ENCODE results near the gene GPR42.
"Not testable (repeated sequence)": the region's sequence is repeated elsewhere in the genome, so short reads cannot be mapped to it uniquely, and the experiment has no call there.

Gene GPR42

DNA sequence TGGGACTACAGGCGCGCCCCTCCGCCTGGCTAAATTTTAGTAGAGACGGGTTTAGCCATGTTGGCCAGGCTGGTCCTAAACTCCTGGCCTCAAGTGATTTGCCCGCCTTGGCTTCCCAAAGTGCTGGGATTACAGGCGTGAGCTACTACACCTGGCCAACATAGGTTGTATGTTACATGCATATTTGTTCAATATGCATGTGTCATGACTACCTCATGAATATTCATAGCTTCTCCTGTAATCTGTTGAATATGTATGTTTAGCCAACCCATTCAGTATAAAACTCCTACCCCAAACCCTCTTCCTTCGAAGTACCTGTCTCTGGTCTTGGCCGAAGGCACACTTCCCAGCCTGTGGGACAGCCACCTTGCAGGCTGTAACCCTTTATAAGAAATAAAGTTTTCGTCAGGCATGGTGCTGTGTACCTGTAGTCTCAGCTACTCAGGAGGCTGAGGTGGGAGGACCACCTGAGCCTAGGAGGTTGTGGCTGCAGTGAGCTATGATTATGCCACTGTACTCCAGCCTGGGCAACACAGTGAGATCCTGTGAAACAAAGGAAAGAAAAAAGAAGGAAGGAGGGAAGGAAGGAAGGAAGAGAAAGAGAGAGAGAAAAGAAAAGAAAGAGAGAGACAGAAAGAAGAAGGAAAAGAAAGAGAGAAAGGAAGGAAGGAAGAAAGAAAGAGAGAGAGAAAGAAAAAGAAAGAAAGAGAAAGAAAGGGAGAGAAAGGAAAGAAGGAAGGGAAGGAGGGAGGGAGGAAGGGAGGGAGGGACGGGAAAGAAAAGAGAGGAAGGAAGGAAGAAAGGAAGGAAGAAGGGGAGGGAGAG lies 29.3 kb downstream of the GPR42 start:
- Histone ChIP-seq H3K27me3 (ENCODE audit: control insufficient read depth, insufficient read depth, low read length) (no peaks in the 10 kb centered on the region), H3K4me3 (ENCODE audit: low read depth, low read length) (no peak overlapping the region), H3K9ac (ENCODE audit: low read depth, low read length) (no peak overlapping the region), H3K4me1 (ENCODE audit: control insufficient read depth, insufficient read depth, low read length) (no peaks in the 10 kb centered on the region), H3K36me3 (ENCODE audit: control insufficient read depth, insufficient read depth, low read length) (no peaks in the 10 kb centered on the region), H3K27ac (ENCODE audit: low read depth, low read length) (no peak overlapping the region), H3K9me3 (ENCODE audit: control insufficient read depth, insufficient read depth, low read length) (no peaks in the 10 kb centered on the region)

- H3K36me3 ChIP-seq (ENCODE audit: control insufficient read depth, insufficient read depth, low read length): no peaks in the 10 kb centered on the region
- H3K9me3 ChIP-seq (ENCODE audit: control insufficient read depth, insufficient read depth, low read length): no peaks in the 10 kb centered on the region
- H3K27ac ChIP-seq (ENCODE audit: low read depth, low read length): no peak overlapping the region
- no peaks in the 10 kb centered on the region for H3K27me3 ChIP-seq (ENCODE audit: control insufficient read depth, insufficient read depth, low read length)
- no peak overlapping the region for H3K4me3 ChIP-seq (ENCODE audit: low read depth, low read length)
- no peaks in the 10 kb centered on the region for H3K4me1 ChIP-seq (ENCODE audit: control insufficient read depth, insufficient read depth, low read length)
- H3K9ac ChIP-seq (ENCODE audit: low read depth, low read length): no peak overlapping the region
Observed at GRCh38 chr19:35400773-35401100, 29.9 kb downstream of the GPR42 start.

GRCh38 chr19:35401416-35401815 lies 30.5 kb downstream of the GPR42 start:
- not testable (repeated sequence) for H3K36me3 ChIP-seq (ENCODE audit: control insufficient read depth, insufficient read depth, low read length); H3K4me1 ChIP-seq (ENCODE audit: control insufficient read depth, insufficient read depth, low read length); H3K9me3 ChIP-seq (ENCODE audit: control insufficient read depth, insufficient read depth, low read length); H3K4me3 ChIP-seq (ENCODE audit: low read depth, low read length); H3K27ac ChIP-seq (ENCODE audit: low read depth, low read length); H3K9ac ChIP-seq (ENCODE audit: low read depth, low read length); H3K27me3 ChIP-seq (ENCODE audit: control insufficient read depth, insufficient read depth, low read length)

DNA sequence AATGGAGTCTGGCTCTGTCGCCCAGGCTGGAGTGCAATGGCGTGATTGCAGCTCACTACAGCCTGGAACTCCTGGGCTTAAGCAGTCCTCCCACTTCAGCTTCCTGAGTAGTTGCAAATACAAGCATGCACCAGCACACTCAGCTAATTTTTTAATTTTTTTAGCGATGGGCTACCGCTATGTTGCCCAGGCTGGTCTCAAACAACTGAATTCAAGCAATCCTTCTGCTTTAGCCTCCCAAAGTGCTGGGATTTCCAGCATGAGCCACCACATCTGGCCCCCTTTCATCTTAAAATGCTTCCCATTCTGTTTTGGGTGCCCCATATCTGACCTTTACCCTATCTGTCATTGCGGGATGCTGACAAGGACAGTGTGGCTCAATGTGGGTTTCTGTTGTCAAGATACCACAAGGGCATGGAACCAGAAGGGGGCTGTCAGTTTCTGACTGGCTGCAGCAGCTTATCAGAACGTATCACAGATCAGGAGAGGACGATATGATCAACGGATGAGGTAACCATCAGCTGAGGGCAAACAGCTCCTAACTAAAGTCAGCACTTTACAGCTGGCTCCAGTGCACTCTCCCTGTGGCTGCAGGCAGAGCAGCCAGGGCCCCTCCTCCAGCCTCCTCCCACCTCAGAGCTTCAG lies 32.4 kb downstream of the GPR42 start:
- Histone ChIP-seq H3K27ac (ENCODE audit: low read depth, low read length) (no peak overlapping the region), H3K9ac (ENCODE audit: low read depth, low read length) (no peak overlapping the region), H3K9me3 (ENCODE audit: control insufficient read depth, insufficient read depth, low read length) (no peaks in the 10 kb centered on the region), H3K4me1 (ENCODE audit: control insufficient read depth, insufficient read depth, low read length) (no peaks in the 10 kb centered on the region), H3K36me3 (ENCODE audit: control insufficient read depth, insufficient read depth, low read length) (no peaks in the 10 kb centered on the region), H3K27me3 (ENCODE audit: control insufficient read depth, insufficient read depth, low read length) (no peaks in the 10 kb centered on the region), H3K4me3 (ENCODE audit: low read depth, low read length) (no peak overlapping the region)

- no peak overlapping the region for H3K9ac ChIP-seq (ENCODE audit: low read depth, low read length)
- no peaks in the 10 kb centered on the region for H3K27me3 ChIP-seq (ENCODE audit: control insufficient read depth, insufficient read depth, low read length)
- H3K9me3 ChIP-seq (ENCODE audit: control insufficient read depth, insufficient read depth, low read length): no peaks in the 10 kb centered on the region
- H3K4me3 ChIP-seq (ENCODE audit: low read depth, low read length): no peak overlapping the region
- no peaks in the 10 kb centered on the region for H3K36me3 ChIP-seq (ENCODE audit: control insufficient read depth, insufficient read depth, low read length)
- no peaks in the 10 kb centered on the region for H3K4me1 ChIP-seq (ENCODE audit: control insufficient read depth, insufficient read depth, low read length)
- H3K27ac ChIP-seq (ENCODE audit: low read depth, low read length): peak overlapping the region; percentile 55
Observed at GRCh38 chr19:35404879-35405622, 34.2 kb downstream of the GPR42 start.

DNA sequence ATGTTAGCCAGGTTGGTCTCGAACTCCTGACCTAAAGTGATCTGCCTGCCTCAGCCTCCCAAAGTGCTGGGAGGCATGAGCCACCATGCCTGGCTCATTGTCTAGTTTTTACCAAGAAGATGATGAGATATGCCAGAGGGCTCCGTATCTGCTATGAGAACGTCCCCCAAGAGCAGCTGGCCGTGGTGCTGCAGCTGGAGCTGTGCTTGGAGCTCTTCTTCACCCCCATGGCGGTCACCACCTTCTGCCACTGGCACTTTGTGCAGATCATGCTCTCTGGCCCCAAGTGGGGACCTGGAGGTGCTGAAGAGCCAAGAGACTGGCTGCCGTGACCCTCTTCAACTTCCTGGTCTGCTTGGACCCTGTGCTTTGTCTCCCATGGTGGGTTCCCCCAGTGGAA lies 36.8 kb downstream of the GPR42 start:
- Histone ChIP-seq H3K4me3 (ENCODE audit: low read depth, low read length) (no peak overlapping the region), H3K27ac (ENCODE audit: low read depth, low read length) (no peak overlapping the region), H3K27me3 (ENCODE audit: control insufficient read depth, insufficient read depth, low read length) (no peaks in the 10 kb centered on the region), H3K36me3 (ENCODE audit: control insufficient read depth, insufficient read depth, low read length) (no peaks in the 10 kb centered on the region), H3K9me3 (ENCODE audit: control insufficient read depth, insufficient read depth, low read length) (no peaks in the 10 kb centered on the region), H3K4me1 (ENCODE audit: control insufficient read depth, insufficient read depth, low read length) (no peaks in the 10 kb centered on the region), H3K9ac (ENCODE audit: low read depth, low read length) (no peak overlapping the region)

DNA sequence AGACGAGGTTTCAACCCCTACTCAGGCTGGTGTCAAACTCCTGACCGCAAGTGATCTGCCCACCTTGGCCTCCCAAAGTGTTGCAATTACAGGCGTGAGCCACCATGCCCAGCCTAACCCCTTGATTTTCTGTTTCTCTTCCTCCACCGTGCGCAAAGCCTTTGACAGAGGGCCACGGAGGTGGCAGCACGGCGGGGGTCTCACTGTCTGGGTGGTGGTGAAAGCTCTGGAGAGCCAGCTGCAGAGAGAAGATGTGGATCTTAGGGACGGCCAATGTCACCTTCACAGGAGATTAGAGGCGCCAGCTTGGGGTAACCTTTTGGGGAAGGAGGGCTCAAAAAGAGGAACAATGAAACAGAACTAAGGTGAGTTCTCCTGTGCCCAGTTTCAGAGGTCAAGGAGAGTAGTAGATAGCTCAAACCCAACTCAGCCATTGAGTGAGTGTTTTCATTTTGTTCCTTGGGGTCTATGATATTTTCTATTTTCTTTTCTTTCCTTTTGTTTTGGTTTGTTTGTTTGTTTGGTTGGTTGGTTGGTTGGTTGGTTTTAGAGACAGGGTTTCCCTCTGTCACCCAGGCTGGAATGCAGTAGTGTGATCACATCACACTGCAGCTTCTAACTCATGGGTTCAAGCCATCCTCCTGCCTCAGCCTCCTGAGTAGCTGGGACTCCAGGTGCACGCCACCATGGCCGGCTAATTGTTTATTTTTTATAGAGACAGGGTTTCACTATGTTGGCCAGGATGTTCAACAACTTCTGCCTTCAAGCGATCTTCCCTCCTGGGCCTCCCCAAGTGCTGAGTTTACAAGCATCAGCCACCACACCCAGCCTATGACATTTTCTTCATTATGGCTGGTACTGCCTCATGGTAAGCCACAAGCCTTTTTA lies 37.7 kb downstream of the GPR42 start:
- Histone ChIP-seq H3K9ac (ENCODE audit: low read depth, low read length) (no peak overlapping the region), H3K36me3 (ENCODE audit: control insufficient read depth, insufficient read depth, low read length) (no peaks in the 10 kb centered on the region), H3K27ac (ENCODE audit: low read depth, low read length) (no peak overlapping the region), H3K4me1 (ENCODE audit: control insufficient read depth, insufficient read depth, low read length) (no peaks in the 10 kb centered on the region), H3K9me3 (ENCODE audit: control insufficient read depth, insufficient read depth, low read length) (no peaks in the 10 kb centered on the region), H3K27me3 (ENCODE audit: control insufficient read depth, insufficient read depth, low read length) (no peaks in the 10 kb centered on the region), H3K4me3 (ENCODE audit: low read depth, low read length) (no peak overlapping the region)

DNA sequence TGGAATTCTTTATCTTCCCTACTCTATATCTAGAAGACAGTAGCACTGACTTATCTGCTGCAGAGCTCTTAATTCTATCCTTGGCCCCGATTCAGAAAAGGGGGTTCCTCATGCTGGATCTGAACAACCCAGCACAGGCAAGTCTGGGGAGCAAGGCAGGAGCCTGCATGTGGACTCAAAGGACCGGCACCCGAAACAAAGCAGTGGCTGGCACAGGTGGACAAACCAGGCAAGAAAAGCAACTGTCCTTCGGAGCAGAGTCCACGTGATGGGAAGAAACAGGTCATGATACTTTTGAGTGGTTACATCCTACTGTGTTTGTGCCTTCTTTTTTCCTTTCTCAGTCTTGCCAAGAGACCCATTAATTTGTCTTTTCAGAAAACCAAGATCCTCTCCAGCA lies 38.3 kb downstream of the GPR42 start:
- no peaks in the 10 kb centered on the region for H3K4me1 ChIP-seq (ENCODE audit: control insufficient read depth, insufficient read depth, low read length)
- no peaks in the 10 kb centered on the region for H3K36me3 ChIP-seq (ENCODE audit: control insufficient read depth, insufficient read depth, low read length)
- no peak overlapping the region for H3K4me3 ChIP-seq (ENCODE audit: low read depth, low read length)
- H3K27me3 ChIP-seq (ENCODE audit: control insufficient read depth, insufficient read depth, low read length): no peaks in the 10 kb centered on the region
- H3K9ac ChIP-seq (ENCODE audit: low read depth, low read length): no peak overlapping the region
- no peaks in the 10 kb centered on the region for H3K9me3 ChIP-seq (ENCODE audit: control insufficient read depth, insufficient read depth, low read length)
- no peak overlapping the region for H3K27ac ChIP-seq (ENCODE audit: low read depth, low read length)

- no peak overlapping the region for H3K27ac ChIP-seq (ENCODE audit: low read depth, low read length)
- no peaks in the 10 kb centered on the region for H3K36me3 ChIP-seq (ENCODE audit: control insufficient read depth, insufficient read depth, low read length)
- H3K9ac ChIP-seq (ENCODE audit: low read depth, low read length): no peak overlapping the region
- H3K9me3 ChIP-seq (ENCODE audit: control insufficient read depth, insufficient read depth, low read length): no peaks in the 10 kb centered on the region
- H3K4me1 ChIP-seq (ENCODE audit: control insufficient read depth, insufficient read depth, low read length): no peaks in the 10 kb centered on the region
- H3K4me3 ChIP-seq (ENCODE audit: low read depth, low read length): no peak overlapping the region
- no peaks in the 10 kb centered on the region for H3K27me3 ChIP-seq (ENCODE audit: control insufficient read depth, insufficient read depth, low read length)
Observed at GRCh38 chr19:35410487-35410886, 39.6 kb downstream of the GPR42 start.

GRCh38 chr19:35414442-35414841 lies 43.6 kb downstream of the GPR42 start:
- no peaks in the 10 kb centered on the region for H3K27me3 ChIP-seq (ENCODE audit: control insufficient read depth, insufficient read depth, low read length)
- H3K4me3 ChIP-seq (ENCODE audit: low read depth, low read length): no peak overlapping the region
- no peaks in the 10 kb centered on the region for H3K36me3 ChIP-seq (ENCODE audit: control insufficient read depth, insufficient read depth, low read length)
- H3K27ac ChIP-seq (ENCODE audit: low read depth, low read length): no peak overlapping the region
- no peaks in the 10 kb centered on the region for H3K4me1 ChIP-seq (ENCODE audit: control insufficient read depth, insufficient read depth, low read length)
- no peaks in the 10 kb centered on the region for H3K9me3 ChIP-seq (ENCODE audit: control insufficient read depth, insufficient read depth, low read length)
- H3K9ac ChIP-seq (ENCODE audit: low read depth, low read length): no peak overlapping the region

All from HUES48 (cell line).